A673 (cell line): Measurements from ENCODE around the gene ARFRP1. TPM values are rescaled to one million over a fixed set of nuclear protein-coding genes. Genes with fewer than 3 reads are reported as not detected.

Experiments used
- BruUV-seq: library from RNA; stranded (reverse); fragments of 400-500 nt; replicated peaks from 2 replicates; lab custom pipeline; 2021; lab: Mats Ljungman, UMichigan
- CTCF ChIA-PET: fragments of 300-600 bp; sonication (Branson Sonifier 250); formaldehyde crosslinking; loops from one replicate; lab custom pipeline; 2022; ENCODE audit warnings: antibody characterized with exemption; lab: Charles Lee
- POLR2A ChIA-PET: fragments of 300-600 bp; sonication (Branson Sonifier 250); formaldehyde crosslinking; loops from one replicate; lab custom pipeline; 2022; ENCODE audit warnings: antibody characterized with exemption; ENCODE audit not compliant: low non-redundant PET; lab: Charles Lee
- DNase-seq: peaks from one replicate; pipeline ENCODE4 v3.0.0-alpha.2; 2015; ENCODE audit warnings: low spot score
- H3K27ac ChIP-seq: fragments of 200-600 bp; sonication (generic); 2 replicates; pipeline ENCODE4 v1.5.1; 2016; ENCODE audit warnings: mixed run types, low read depth, mild to moderate bottlenecking, mixed read lengths, antibody characterized with exemption, low read length; ENCODE audit not compliant: poor library complexity, severe bottlenecking
- H3K27me3 ChIP-seq: fragments of 200-600 bp; sonication (generic); replicated peaks from 2 replicates; pipeline ENCODE4 v1.6.1; 2017; ENCODE audit warnings: mixed run types, low read depth, mild to moderate bottlenecking, mixed read lengths, antibody characterized with exemption, low read length; ENCODE audit not compliant: insufficient read depth, poor library complexity
- H3K36me3 ChIP-seq: fragments of 200-600 bp; sonication (generic); 2 replicates; pipeline ENCODE4 v1.6.1; 2016; ENCODE audit warnings: mixed run types, mild to moderate bottlenecking, mixed read lengths, antibody characterized with exemption, low read length; ENCODE audit not compliant: insufficient read depth, poor library complexity, severe bottlenecking
- H3K4me1 ChIP-seq: fragments of 200-600 bp; sonication (generic); 2 replicates; pipeline ENCODE4 v1.6.1; 2017; ENCODE audit warnings: mixed run types, mild to moderate bottlenecking, mixed read lengths, antibody characterized with exemption, low read length; ENCODE audit not compliant: insufficient read depth, poor library complexity, severe bottlenecking
- H3K4me3 ChIP-seq: fragments of 200-600 bp; sonication (generic); 2 replicates; pipeline ENCODE4 v1.5.1; 2016; ENCODE audit warnings: low read depth, mixed run types, mild to moderate bottlenecking, mixed read lengths, low read length; ENCODE audit not compliant: poor library complexity, severe bottlenecking
- H3K9me3 ChIP-seq: fragments of 200-600 bp; sonication (generic); 2 replicates; pipeline ENCODE4 v1.6.1; 2016; ENCODE audit warnings: mixed run types, low read depth, mild to moderate bottlenecking, mixed read lengths, antibody characterized with exemption, low read length; ENCODE audit not compliant: poor library complexity, severe bottlenecking
- EZH2 ChIP-seq: fragments of 200-600 bp; sonication (generic); IDR thresholded peaks from 2 replicates; pipeline ENCODE4 v1.6.1; 2017; ENCODE audit warnings: borderline replicate concordance, low read depth, mild to moderate bottlenecking, mixed read lengths, antibody characterized with exemption, low read length; ENCODE audit not compliant: poor library complexity, severe bottlenecking
- intact Hi-C: fragments of 100-400 bp; cut with micrococcal nuclease; formaldehyde crosslinking; loops from one replicate; pipeline ENCODE4 v1.10.0; 2022; ENCODE audit not compliant: unreplicated experiment
- total RNA-seq: library from RNA; stranded (reverse); gene quantifications from 2 replicates; pipeline ENCODE4 v1.2.3, GENCODE V29; 2021
- TF ChIP-seq, protein P1 (sequence below): fragments of 300-800, 200-600 bp; sonication (generic); conservative IDR thresholded peaks from 2 replicates; pipeline ENCODE4 v1.5.1; 2017; ENCODE audit warnings: low read depth, mild to moderate bottlenecking, antibody characterized with exemption, low read length, moderate library complexity, mixed read lengths

The ARFRP1 gene
- total RNA-seq, 1 experiment from 2014 or later = 41.1 TPM

DNA sequence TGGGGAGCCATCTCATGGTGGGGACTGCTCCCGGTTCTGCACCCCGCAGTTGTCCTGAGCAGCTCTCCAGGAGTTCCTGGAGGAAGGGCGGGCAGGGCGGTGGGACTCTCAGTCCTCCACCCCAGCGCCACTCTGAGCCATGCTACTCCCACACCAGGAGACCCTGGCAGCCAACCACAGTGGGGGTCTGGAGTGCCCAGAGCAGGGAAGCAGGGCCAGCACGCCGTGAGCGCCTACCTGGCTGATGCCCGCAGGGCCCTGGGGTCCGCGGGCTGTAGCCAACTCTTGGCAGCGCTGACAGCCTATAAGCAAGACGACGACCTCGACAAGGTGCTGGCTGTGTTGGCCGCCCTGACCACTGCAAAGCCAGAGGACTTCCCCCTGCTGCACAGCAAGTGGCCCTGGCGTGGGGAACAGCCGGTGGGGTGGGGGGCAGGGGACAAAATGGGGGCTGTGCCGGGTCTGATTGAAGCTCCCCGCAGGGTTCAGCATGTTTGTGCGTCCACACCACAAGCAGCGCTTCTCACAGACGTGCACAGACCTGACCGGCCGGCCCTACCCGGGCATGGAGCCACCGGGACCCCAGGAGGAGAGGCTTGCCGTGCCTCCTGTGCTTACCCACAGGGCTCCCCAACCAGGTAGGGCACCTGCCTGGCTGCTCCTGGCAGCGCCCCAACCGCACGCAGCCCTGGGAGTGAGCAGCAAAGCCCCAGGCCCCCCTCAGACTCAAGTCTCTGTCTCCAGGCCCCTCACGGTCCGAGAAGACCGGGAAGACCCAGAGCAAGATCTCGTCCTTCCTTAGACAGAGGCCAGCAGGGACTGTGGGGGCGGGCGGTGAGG lies 13.0 kb downstream of the ARFRP1 start:
- Histone ChIP-seq H3K9me3 (no peaks in the 10 kb centered on the region), H3K27ac (no peak overlapping the region), H3K4me3 (no peak overlapping the region), H3K36me3 (peaks cover 10% of the 10 kb centered on the region), H3K4me1 (peaks cover 15% of the 10 kb centered on the region), H3K27me3 (no peaks in the 10 kb centered on the region)
- TF ChIP-seq, protein P1, sequence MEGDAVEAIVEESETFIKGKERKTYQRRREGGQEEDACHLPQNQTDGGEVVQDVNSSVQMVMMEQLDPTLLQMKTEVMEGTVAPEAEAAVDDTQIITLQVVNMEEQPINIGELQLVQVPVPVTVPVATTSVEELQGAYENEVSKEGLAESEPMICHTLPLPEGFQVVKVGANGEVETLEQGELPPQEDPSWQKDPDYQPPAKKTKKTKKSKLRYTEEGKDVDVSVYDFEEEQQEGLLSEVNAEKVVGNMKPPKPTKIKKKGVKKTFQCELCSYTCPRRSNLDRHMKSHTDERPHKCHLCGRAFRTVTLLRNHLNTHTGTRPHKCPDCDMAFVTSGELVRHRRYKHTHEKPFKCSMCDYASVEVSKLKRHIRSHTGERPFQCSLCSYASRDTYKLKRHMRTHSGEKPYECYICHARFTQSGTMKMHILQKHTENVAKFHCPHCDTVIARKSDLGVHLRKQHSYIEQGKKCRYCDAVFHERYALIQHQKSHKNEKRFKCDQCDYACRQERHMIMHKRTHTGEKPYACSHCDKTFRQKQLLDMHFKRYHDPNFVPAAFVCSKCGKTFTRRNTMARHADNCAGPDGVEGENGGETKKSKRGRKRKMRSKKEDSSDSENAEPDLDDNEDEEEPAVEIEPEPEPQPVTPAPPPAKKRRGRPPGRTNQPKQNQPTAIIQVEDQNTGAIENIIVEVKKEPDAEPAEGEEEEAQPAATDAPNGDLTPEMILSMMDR = no peak
- no peak for TF ChIP-seq EZH2
- CTCF ChIA-PET = no interaction called here
- BruUV-seq = no TSS peak
- intact Hi-C loops = no loop called here
- DNase-seq = no peak
- POLR2A ChIA-PET = no interaction called here

DNA sequence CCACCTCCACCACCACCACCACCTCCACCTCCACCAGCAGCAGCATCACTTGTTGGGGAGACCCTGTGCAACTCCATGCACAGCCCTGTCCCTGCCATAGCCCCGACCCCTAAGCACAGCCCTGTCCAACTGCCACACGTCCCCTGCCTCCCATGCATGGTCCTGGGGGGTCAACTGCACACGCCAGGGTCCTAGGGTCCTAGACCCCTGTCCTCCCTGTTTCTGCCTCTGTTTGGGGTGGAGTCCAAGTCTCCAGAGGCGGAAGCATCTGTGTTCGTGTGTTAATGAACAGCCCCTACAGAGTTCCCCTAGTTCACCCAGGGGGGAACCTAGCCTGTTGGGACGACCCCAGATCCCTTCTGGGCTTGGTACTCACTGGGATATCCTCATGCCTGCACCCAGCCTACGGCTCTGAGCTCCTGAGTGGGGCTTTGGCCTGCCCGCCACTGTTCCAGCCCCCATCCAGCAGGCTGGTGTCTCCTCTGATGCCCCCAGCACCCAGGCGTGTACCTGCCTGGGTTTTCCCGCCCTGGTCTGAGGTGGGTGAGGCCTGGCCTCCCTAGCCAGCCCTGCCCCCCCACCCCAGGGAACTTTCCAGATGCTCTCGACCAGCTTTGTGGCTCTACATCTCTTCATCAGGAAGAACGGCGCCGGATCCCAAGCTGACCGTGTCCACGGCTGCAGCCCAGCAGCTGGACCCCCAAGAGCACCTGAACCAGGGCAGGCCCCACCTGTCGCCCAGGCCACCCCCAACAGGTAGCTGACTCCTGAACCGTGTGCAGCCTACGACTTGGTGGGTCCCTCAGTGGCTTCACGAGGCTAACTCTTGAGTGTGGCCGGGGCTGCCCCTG lies 13.8 kb downstream of the ARFRP1 start:
- H3K4me3 ChIP-seq = no peak overlapping the region
- TF ChIP-seq, protein P1 = no peak
- TF ChIP-seq EZH2 = no peak
- peaks cover 10% of the 10 kb centered on the region for H3K36me3 ChIP-seq
- H3K27me3 ChIP-seq = no peaks in the 10 kb centered on the region
- H3K4me1 ChIP-seq = peaks cover 7% of the 10 kb centered on the region
- no TSS peak for BruUV-seq
- H3K27ac ChIP-seq = no peak overlapping the region
- ChIA-PET CTCF (no interaction called here), POLR2A (no interaction called here)
- no peak for DNase-seq
- intact Hi-C loops = no loop called here
- no peaks in the 10 kb centered on the region for H3K9me3 ChIP-seq

DNA sequence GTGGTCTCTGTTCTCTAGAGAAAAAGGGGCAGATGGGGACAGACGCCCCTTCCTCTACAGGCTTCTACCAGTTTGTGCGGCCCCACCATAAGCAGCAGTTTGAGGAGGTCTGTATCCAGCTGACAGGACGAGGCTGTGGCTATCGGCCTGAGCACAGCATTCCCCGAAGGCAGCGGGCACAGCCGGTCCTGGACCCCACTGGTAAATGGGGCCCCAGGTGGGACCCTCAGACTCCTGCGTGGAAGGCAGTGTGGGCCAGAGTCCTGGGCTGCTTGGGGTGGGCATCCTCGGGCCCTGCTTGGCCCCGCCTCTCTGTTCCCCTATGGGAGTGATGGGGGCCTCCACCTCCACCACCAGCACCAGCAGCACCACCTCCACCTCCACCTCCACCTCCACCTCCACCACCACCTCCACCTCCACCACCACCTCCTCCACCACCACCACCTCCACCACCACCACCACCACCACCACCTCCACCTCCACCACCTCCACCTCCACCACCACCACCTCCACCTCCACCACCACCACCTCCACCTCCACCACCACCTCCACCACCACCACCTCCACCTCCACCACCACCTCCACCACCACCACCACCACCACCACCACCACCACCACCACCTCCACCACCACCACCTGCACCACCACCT lies 14.6 kb downstream of the ARFRP1 start:
- H3K36me3 ChIP-seq = peaks cover 10% of the 10 kb centered on the region

More for the DNA sequence above, 14.6 kb downstream of the ARFRP1 start:
- no TSS peak for BruUV-seq
- CTCF ChIA-PET = no interaction called here
- no peak overlapping the region for H3K4me3 ChIP-seq
- POLR2A ChIA-PET = no interaction called here
- DNase-seq = no peak
- no peaks in the 10 kb centered on the region for H3K9me3 ChIP-seq
- H3K4me1 ChIP-seq = no peaks in the 10 kb centered on the region
- H3K27me3 ChIP-seq = no peaks in the 10 kb centered on the region
- TF ChIP-seq, protein P1 = no peak
- TF ChIP-seq EZH2 = no peak
- H3K27ac ChIP-seq = no peak overlapping the region
- intact Hi-C loops = no loop called here
